HepG2 (cell line): ENCODE measurements around the gene DNAJC5. TPM values are rescaled to one million over a fixed set of nuclear protein-coding genes. Genes with fewer than 3 reads are reported as not detected.
A peak's percentile ranks its signal among the peaks of the same experiment; 100 is the strongest.

Source experiments
- ARID5B ChIP-seq: IDR thresholded peaks from 2 replicates; pipeline ENCODE4 v1.4.0; 2020; ENCODE audit warnings: mild to moderate bottlenecking, missing genetic modification reagents
- EHMT2 ChIP-seq: fragments of 200-600 bp; sonication (generic); IDR thresholded peaks from 2 replicates; pipeline ENCODE4 v1.7.0; 2017; ENCODE audit warnings: antibody characterized with exemption, low read depth, low read length, borderline replicate concordance
- GTF3A ChIP-seq: sonication (generic); formaldehyde crosslinking; conservative IDR thresholded peaks from 2 replicates; pipeline ENCODE4 v1.4.0; 2020; ENCODE audit warnings: mild to moderate bottlenecking, missing genetic modification reagents
- NR2F2 ChIP-seq: IDR thresholded peaks from 2 replicates; pipeline ENCODE4 v1.6.1; 2012; ENCODE audit warnings: low read depth, inconsistent platforms, borderline replicate concordance
- PTBP1 ChIP-seq: fragments of 200-400 bp; formaldehyde crosslinking; IDR thresholded peaks from 2 replicates; pipeline ENCODE4 v1.6.1; 2018; ENCODE audit warnings: low read length, low read depth; ENCODE audit not compliant: poor library complexity, severe bottlenecking
- RBFOX2 ChIP-seq: fragments of 200-400 bp; formaldehyde crosslinking; IDR thresholded peaks from 2 replicates; pipeline ENCODE4 v1.6.1; 2017; ENCODE audit warnings: low read depth, mild to moderate bottlenecking, low read length
- RBM22 ChIP-seq: fragments of 200-400 bp; formaldehyde crosslinking; optimal IDR thresholded peaks from 2 replicates; pipeline ENCODE3; 2017; ENCODE audit warnings: mild to moderate bottlenecking, low read length, moderate library complexity
- TOE1 ChIP-seq: sonication (generic); formaldehyde crosslinking; IDR thresholded peaks from 2 replicates; pipeline ENCODE4 v1.4.0; 2020; ENCODE audit warnings: mild to moderate bottlenecking, missing genetic modification reagents
- ZBTB2 ChIP-seq: sonication (generic); formaldehyde crosslinking; IDR thresholded peaks from 2 replicates; pipeline ENCODE4 v1.8.0; 2022; ENCODE audit warnings: low read depth, missing genetic modification reagents
- ZBTB33 ChIP-seq: sonication (generic); formaldehyde crosslinking; IDR thresholded peaks from 2 replicates; pipeline ENCODE4 v1.4.0; 2020; ENCODE audit warnings: missing genetic modification reagents
- ZNF282 ChIP-seq: fragments of 450-650 bp; IDR thresholded peaks from 2 replicates; pipeline ENCODE4 v1.6.1; 2018; ENCODE audit not compliant: partially characterized antibody
- ZNF460 ChIP-seq: sonication (generic); formaldehyde crosslinking; IDR thresholded peaks from 2 replicates; pipeline ENCODE4 v1.5.1; 2020; ENCODE audit warnings: missing genetic modification reagents, mild to moderate bottlenecking, borderline replicate concordance
- ZNF629 ChIP-seq: sonication (generic); formaldehyde crosslinking; conservative IDR thresholded peaks from 2 replicates; pipeline ENCODE4 v1.5.0; 2020; ENCODE audit warnings: missing genetic modification reagents
- ZNF879 ChIP-seq: sonication (generic); formaldehyde crosslinking; IDR thresholded peaks from 2 replicates; pipeline ENCODE4 v1.8.1; 2023; ENCODE audit warnings: missing genetic modification reagents
- polyA plus RNA-seq, 8 experiments: library from polyadenylated mRNA; depleted of rRNA in 3 of 8; stranded (reverse) in 7 of 8; unstranded in 1 of 8; fragments of >200 nt; fragmentation: Illumina TruSeq in 4 of 8; extraction: Trizol in 4 of 8; gene quantifications; 2 replicates each; pipeline versions ENCODE4 v1.2.1 to v1.2.3, GENCODE V29; 2011 to 2016; ENCODE audit warnings: low read depth in 4 of 8, missing spikeins in 1 of 8, mixed read lengths in 1 of 8; ENCODE audit not compliant: insufficient read depth in 1 of 8
- total RNA-seq, 5 experiments: library from RNA; depleted of rRNA; stranded (reverse); fragments of >200 nt; fragmentation: Illumina TruSeq; extraction: Trizol; gene quantifications; 2 replicates each; pipeline ENCODE4 v1.2.3, GENCODE V29; 2016; ENCODE audit warnings: low read depth in 1 of 5

Gene DNAJC5
- total and polyA plus RNA-seq, 2 of the 13 experiments (the other 11 are each of a cell fraction or from before 2014, with no cell fraction given), result 42.8 to 64.5 TPM

GRCh38 chr20:63955827-63956663 is 61.1 kb downstream of the DNAJC5 start, which contains the start of gene UCKL1 (continued):
- TF ChIP-seq TOE1 (CRISPR knock-in tag), result peak; percentile 99
- TF ChIP-seq ZNF879 (CRISPR knock-in tag), result peak; percentile 72; the same call in 1 of the 2 replicates
- peak; percentile 87 for TF ChIP-seq ARID5B (CRISPR knock-in tag)
- peak; percentile 100 for TF ChIP-seq RBM22
- TF ChIP-seq RBFOX2, result peak; percentile 100
- no peak for TF ChIP-seq ZNF282
- TF ChIP-seq GTF3A (CRISPR knock-in tag), result peak; percentile 99
- TF ChIP-seq NR2F2, result peak; percentile 52; the same call in 1 of the 2 replicates
- TF ChIP-seq ZBTB33 (CRISPR knock-in tag), result peak; percentile 57
- TF ChIP-seq PTBP1, result no peak
- TF ChIP-seq ZBTB2, result peak; percentile 82
- TF ChIP-seq ZNF629, result peak; percentile 60
- peak; percentile 78; the same call in 1 of the 2 replicates for TF ChIP-seq ZNF460 (CRISPR knock-in tag)
- TF ChIP-seq EHMT2, result no peak
